Neural cell (in vitro differentiated cells): ENCODE measurements around the gene WDR70. TPM values are rescaled to one million over a fixed set of nuclear protein-coding genes. Genes with fewer than 3 reads are reported as not detected.

ENCODE experiments used
- H2AFZ ChIP-seq: fragments of 200-600, 300-800 bp; sonication (generic), shearing (Covaris generic); 2 replicates; pipeline ENCODE4 v1.6.0; 2014; ENCODE audit warnings: low read depth, mild to moderate bottlenecking, antibody characterized with exemption, low read length, moderate library complexity
- H3F3A ChIP-seq: fragments of 200-600 bp; shearing (Covaris generic); 2 replicates; pipeline ENCODE4 v1.6.1; 2016; ENCODE audit warnings: mild to moderate bottlenecking, moderate library complexity, mixed read lengths, antibody characterized with exemption, low read length; ENCODE audit not compliant: insufficient read depth, poor library complexity, severe bottlenecking
- H3K27ac ChIP-seq: fragments of 200-600, 300-800 bp; sonication (generic), shearing (Covaris generic); 2 replicates; pipeline ENCODE4 v1.5.1; 2014; ENCODE audit warnings: mild to moderate bottlenecking, low read length, moderate library complexity
- H3K27me3 ChIP-seq: fragments of 300-800, 200-600 bp; sonication (generic), shearing (Covaris generic); 2 replicates; pipeline ENCODE4 v1.6.0; 2014; ENCODE audit warnings: mild to moderate bottlenecking, low read depth, low read length, moderate library complexity; ENCODE audit not compliant: insufficient read depth
- H3K36me3 ChIP-seq: fragments of 300-800, 200-600 bp; sonication (generic), shearing (Covaris generic); 2 replicates; pipeline ENCODE4 v1.5.1; 2014; ENCODE audit warnings: mild to moderate bottlenecking, antibody characterized with exemption, low read length, moderate library complexity; ENCODE audit not compliant: insufficient read depth
- H3K4me2 ChIP-seq: fragments of 300-800, 200-600 bp; sonication (generic), shearing (Covaris generic); 2 replicates; pipeline ENCODE4 v1.6.0; 2014; ENCODE audit warnings: mild to moderate bottlenecking, low read length
- H3K4me3 ChIP-seq: fragments of 300-800, 200-600 bp; sonication (generic), shearing (Covaris generic); 2 replicates; pipeline ENCODE4 v1.5.1; 2014; ENCODE audit warnings: mild to moderate bottlenecking, low read length, moderate library complexity
- H3K79me2 ChIP-seq: fragments of 200-600 bp; shearing (Covaris generic); replicated peaks from 2 replicates; pipeline ENCODE4 v1.6.0; 2014; ENCODE audit warnings: mild to moderate bottlenecking, low read length, moderate library complexity; ENCODE audit not compliant: insufficient read depth
- H3K9ac ChIP-seq: fragments of 300-800, 200-600 bp; sonication (generic), shearing (Covaris generic); 2 replicates; pipeline ENCODE4 v1.6.1; 2016; ENCODE audit warnings: mild to moderate bottlenecking, low read length, mixed read lengths
- H3K9me2 ChIP-seq: fragments of 200-600 bp; shearing (Covaris generic); 2 replicates; pipeline ENCODE4 v1.6.1; 2016; ENCODE audit warnings: mild to moderate bottlenecking, low read length, mixed read lengths; ENCODE audit not compliant: insufficient read depth
- H3K9me3 ChIP-seq: fragments of 200-600, 300-800 bp; sonication (generic), shearing (Covaris generic); 2 replicates; pipeline ENCODE4 v1.6.1; 2016; ENCODE audit warnings: mild to moderate bottlenecking, mixed run types, low read length, moderate library complexity, mixed read lengths
- H4K20me1 ChIP-seq: fragments of 200-600 bp; shearing (Covaris generic); 2 replicates; pipeline ENCODE4 v1.6.1; 2016; ENCODE audit warnings: mild to moderate bottlenecking, mixed run types; ENCODE audit not compliant: insufficient read depth
- EP300 ChIP-seq: fragments of 450-650 bp; conservative IDR thresholded peaks from 2 replicates; pipeline ENCODE4 v1.6.1; 2014; ENCODE audit warnings: antibody characterized with exemption, mild to moderate bottlenecking, moderate library complexity; ENCODE audit not compliant: poor library complexity, severe bottlenecking
- EZH2 ChIP-seq: fragments of 200-600, 300-800 bp; shearing (Covaris generic), sonication (generic); IDR thresholded peaks from 2 replicates; pipeline ENCODE4 v1.6.1; 2014; ENCODE audit warnings: antibody characterized with exemption, low read length, borderline replicate concordance, mild to moderate bottlenecking; ENCODE audit not compliant: insufficient read depth, poor library complexity, severe bottlenecking
- MXI1 ChIP-seq: fragments of 450-650 bp; conservative IDR thresholded peaks from 2 replicates; pipeline ENCODE4 v1.6.1; 2014; ENCODE audit warnings: antibody characterized with exemption, mild to moderate bottlenecking; ENCODE audit not compliant: poor library complexity, severe bottlenecking
- POLR2AphosphoS5 ChIP-seq: IDR thresholded peaks from 2 replicates; pipeline ENCODE4 v1.6.1; 2012
- RAD21 ChIP-seq: fragments of 450-650 bp; conservative IDR thresholded peaks from 2 replicates; pipeline ENCODE4 v1.6.1; 2014; ENCODE audit warnings: antibody characterized with exemption, mild to moderate bottlenecking, moderate library complexity
- SMC3 ChIP-seq: fragments of 450-650 bp; conservative IDR thresholded peaks from 2 replicates; pipeline ENCODE4 v1.6.1; 2014; ENCODE audit warnings: antibody characterized with exemption, mild to moderate bottlenecking, moderate library complexity; ENCODE audit not compliant: poor library complexity
- TAF1 ChIP-seq: IDR thresholded peaks from 2 replicates; pipeline ENCODE4 v1.6.1; 2012; ENCODE audit warnings: low read depth
- polyA plus RNA-seq: library from polyadenylated mRNA; depleted of rRNA; stranded (reverse); fragments of >200 nt; gene quantifications from 2 replicates; pipeline ENCODE4 v1.2.3, GENCODE V29; 2014
- TF ChIP-seq, protein P1 (sequence below): fragments of 450-650 bp; IDR thresholded peaks from 2 replicates; pipeline ENCODE4 v1.5.1; 2014; ENCODE audit warnings: antibody characterized with exemption, mild to moderate bottlenecking, moderate library complexity; ENCODE audit not compliant: poor library complexity, severe bottlenecking
- TF ChIP-seq, protein P2 (sequence below): IDR thresholded peaks from 2 replicates; pipeline ENCODE4 v1.6.1; 2012; ENCODE audit warnings: borderline replicate concordance

The WDR70 gene
- polyA plus RNA-seq, 1 donor from 2014 or later: 40.9 TPM

DNA sequence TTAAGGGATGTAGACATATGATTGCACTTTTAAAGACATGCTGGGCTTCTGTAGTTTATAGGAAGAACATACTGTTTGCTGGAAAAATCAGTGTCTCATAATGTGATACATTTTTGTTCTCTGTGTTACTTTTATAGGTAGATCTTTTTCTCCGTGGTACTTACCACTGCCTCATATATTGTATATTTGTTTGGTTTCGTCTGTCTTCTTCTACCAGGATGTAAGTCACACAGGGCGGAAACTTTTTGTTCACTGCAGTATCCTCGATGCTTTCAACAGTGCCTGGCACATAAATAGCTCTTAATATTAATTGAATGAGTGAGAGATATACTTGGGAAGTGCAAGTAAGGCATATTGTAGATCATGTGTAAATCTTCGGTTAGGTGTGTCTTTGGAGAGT is 325.3 kb downstream of the WDR70 start:
- H2AFZ ChIP-seq: no peak overlapping the region
- no peak overlapping the region for H3K4me3 ChIP-seq
- no peaks in the 10 kb centered on the region for H3K9me3 ChIP-seq
- H4K20me1 ChIP-seq: no peaks in the 10 kb centered on the region
- no peaks in the 10 kb centered on the region for H3K27me3 ChIP-seq
- H3F3A ChIP-seq: no peaks in the 10 kb centered on the region
- no peaks in the 10 kb centered on the region for H3K36me3 ChIP-seq
- no peaks in the 10 kb centered on the region for H3K79me2 ChIP-seq
- H3K9me2 ChIP-seq: no peaks in the 10 kb centered on the region
- TF ChIP-seq, protein P1, sequence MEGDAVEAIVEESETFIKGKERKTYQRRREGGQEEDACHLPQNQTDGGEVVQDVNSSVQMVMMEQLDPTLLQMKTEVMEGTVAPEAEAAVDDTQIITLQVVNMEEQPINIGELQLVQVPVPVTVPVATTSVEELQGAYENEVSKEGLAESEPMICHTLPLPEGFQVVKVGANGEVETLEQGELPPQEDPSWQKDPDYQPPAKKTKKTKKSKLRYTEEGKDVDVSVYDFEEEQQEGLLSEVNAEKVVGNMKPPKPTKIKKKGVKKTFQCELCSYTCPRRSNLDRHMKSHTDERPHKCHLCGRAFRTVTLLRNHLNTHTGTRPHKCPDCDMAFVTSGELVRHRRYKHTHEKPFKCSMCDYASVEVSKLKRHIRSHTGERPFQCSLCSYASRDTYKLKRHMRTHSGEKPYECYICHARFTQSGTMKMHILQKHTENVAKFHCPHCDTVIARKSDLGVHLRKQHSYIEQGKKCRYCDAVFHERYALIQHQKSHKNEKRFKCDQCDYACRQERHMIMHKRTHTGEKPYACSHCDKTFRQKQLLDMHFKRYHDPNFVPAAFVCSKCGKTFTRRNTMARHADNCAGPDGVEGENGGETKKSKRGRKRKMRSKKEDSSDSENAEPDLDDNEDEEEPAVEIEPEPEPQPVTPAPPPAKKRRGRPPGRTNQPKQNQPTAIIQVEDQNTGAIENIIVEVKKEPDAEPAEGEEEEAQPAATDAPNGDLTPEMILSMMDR: no peak
- TF ChIP-seq RAD21 (no peak), MXI1 (no peak), EZH2 (no peak), SMC3 (no peak), EP300 (no peak), TAF1 (no peak), POLR2AphosphoS5 (no peak)
- TF ChIP-seq, protein P2, sequence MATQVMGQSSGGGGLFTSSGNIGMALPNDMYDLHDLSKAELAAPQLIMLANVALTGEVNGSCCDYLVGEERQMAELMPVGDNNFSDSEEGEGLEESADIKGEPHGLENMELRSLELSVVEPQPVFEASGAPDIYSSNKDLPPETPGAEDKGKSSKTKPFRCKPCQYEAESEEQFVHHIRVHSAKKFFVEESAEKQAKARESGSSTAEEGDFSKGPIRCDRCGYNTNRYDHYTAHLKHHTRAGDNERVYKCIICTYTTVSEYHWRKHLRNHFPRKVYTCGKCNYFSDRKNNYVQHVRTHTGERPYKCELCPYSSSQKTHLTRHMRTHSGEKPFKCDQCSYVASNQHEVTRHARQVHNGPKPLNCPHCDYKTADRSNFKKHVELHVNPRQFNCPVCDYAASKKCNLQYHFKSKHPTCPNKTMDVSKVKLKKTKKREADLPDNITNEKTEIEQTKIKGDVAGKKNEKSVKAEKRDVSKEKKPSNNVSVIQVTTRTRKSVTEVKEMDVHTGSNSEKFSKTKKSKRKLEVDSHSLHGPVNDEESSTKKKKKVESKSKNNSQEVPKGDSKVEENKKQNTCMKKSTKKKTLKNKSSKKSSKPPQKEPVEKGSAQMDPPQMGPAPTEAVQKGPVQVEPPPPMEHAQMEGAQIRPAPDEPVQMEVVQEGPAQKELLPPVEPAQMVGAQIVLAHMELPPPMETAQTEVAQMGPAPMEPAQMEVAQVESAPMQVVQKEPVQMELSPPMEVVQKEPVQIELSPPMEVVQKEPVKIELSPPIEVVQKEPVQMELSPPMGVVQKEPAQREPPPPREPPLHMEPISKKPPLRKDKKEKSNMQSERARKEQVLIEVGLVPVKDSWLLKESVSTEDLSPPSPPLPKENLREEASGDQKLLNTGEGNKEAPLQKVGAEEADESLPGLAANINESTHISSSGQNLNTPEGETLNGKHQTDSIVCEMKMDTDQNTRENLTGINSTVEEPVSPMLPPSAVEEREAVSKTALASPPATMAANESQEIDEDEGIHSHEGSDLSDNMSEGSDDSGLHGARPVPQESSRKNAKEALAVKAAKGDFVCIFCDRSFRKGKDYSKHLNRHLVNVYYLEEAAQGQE: no peak
- H3K4me2 ChIP-seq: no peak overlapping the region
- no peak overlapping the region for H3K27ac ChIP-seq
- no peak overlapping the region for H3K9ac ChIP-seq

DNA sequence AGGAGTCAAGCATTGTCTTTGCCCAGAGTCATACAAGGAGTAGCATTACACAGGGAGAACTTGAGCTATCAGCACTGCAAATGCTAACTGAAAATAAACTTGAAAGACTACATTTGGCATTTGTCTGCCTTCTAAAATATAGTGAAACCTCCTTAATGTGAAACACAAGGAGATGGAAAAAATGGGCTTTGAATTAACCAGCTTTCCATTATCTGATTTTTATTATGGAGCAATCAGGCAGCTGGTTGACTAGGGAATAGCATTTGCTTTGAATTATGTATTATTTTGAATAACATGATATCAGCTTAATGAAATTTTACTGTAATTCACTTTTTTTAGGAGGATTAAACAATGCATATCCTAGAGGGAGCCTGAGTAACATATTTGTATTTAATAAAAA is 329.9 kb downstream of the WDR70 start:
- no peak overlapping the region for H3K4me3 ChIP-seq
- no peak overlapping the region for H3K27ac ChIP-seq
- H4K20me1 ChIP-seq: no peaks in the 10 kb centered on the region
- no peaks in the 10 kb centered on the region for H3F3A ChIP-seq
- no peaks in the 10 kb centered on the region for H3K9me2 ChIP-seq
- H3K9me3 ChIP-seq: no peaks in the 10 kb centered on the region
- H3K27me3 ChIP-seq: no peaks in the 10 kb centered on the region
- no peak overlapping the region for H3K9ac ChIP-seq
- no peak overlapping the region for H3K4me2 ChIP-seq
- TF ChIP-seq RAD21 (no peak), EZH2 (no peak), SMC3 (no peak), TAF1 (no peak), MXI1 (no peak), POLR2AphosphoS5 (no peak), EP300 (no peak)
- TF ChIP-seq, protein P2: no peak
- TF ChIP-seq, protein P1: no peak
- no peaks in the 10 kb centered on the region for H3K79me2 ChIP-seq
- no peak overlapping the region for H2AFZ ChIP-seq
- no peaks in the 10 kb centered on the region for H3K36me3 ChIP-seq
